Thoracic aorta (tissue), 2 donors: ENCODE results near the gene PALMD. TPM values are rescaled to one million over a fixed set of nuclear protein-coding genes. Genes with fewer than 3 reads are reported as not detected.

Experiments used
- ATAC-seq: fragments of 150-250 bp; one replicate; pipeline ENCODE4 v1.8.0; 2017; ENCODE audit warnings: low read depth; ENCODE audit not compliant: insufficient number of reproducible peaks, low FRiP score
- DNase-seq: peaks from one replicate; pipeline ENCODE4 v3.0.0-alpha.2; 2020; ENCODE audit warnings: low spot score
- H3K27ac ChIP-seq, 2 donors: fragments of 200-600 bp; sonication (generic); 1 replicate in 1 of 2; 2 replicates in 1 of 2; pipeline ENCODE4 v1.5.1; 2016; ENCODE audit warnings: mild to moderate bottlenecking in 2 of 2, moderate library complexity in 2 of 2
- H3K27me3 ChIP-seq: fragments of 200-600 bp; sonication (generic); replicated peaks from 2 replicates; pipeline ENCODE4 v1.6.0; 2016; ENCODE audit warnings: mild to moderate bottlenecking; ENCODE audit not compliant: insufficient read depth
- H3K36me3 ChIP-seq: fragments of 200-600 bp; sonication (generic); one replicate; pipeline ENCODE4 v1.5.1; 2016
- H3K4me1 ChIP-seq, 2 donors: fragments of 200-600 bp; sonication (generic); 1 replicate in 1 of 2; 2 replicates in 1 of 2; pipeline versions ENCODE4 v1.5.1 to v1.6.0; 2016; ENCODE audit warnings: low read depth in 2 of 2, mild to moderate bottlenecking in 1 of 2; ENCODE audit not compliant: control insufficient read depth in 1 of 2
- H3K4me3 ChIP-seq: fragments of 200-600 bp; sonication (generic); 2 replicates; pipeline ENCODE4 v1.5.1; 2016; ENCODE audit warnings: mild to moderate bottlenecking
- H3K9me3 ChIP-seq: fragments of 200-600 bp; sonication (generic); 2 replicates; pipeline ENCODE4 v1.5.1; 2016
- CTCF ChIP-seq: fragments of 200-600 bp; sonication (generic); IDR thresholded peaks from one replicate; pipeline ENCODE4 v1.5.1; 2019; ENCODE audit warnings: antibody characterized with exemption
- total RNA-seq, 2 donors: library from RNA; depleted of rRNA; stranded (reverse); fragments of >200 nt; gene quantifications; one replicate each; pipeline versions ENCODE4 v1.1.0 to v1.2.3, GENCODE V29; 2016

The PALMD gene
- total RNA-seq, 2 donors from 2014 or later: 23.3 to 24.1 TPM

GRCh38 chr1:99601709-99602403, 44.1 kb upstream of the PALMD start:
- Histone ChIP-seq H3K27me3 (no peaks in the 10 kb centered on the region), H3K27ac (no peak overlapping the region), H3K4me1 (peaks cover 0 to 2% of the 10 kb centered on the region in 2 donors), H3K36me3 (no peaks in the 10 kb centered on the region), H3K9me3 (no peaks in the 10 kb centered on the region), H3K4me3 (no peak overlapping the region)
- ATAC-seq: no peak
- no peak for TF ChIP-seq CTCF
- no peak for DNase-seq

GRCh38 chr1:99602404-99602969, 43.4 kb upstream of the PALMD start:
- TF ChIP-seq CTCF: no peak
- ATAC-seq (no peak), DNase-seq (no peak)
- Histone ChIP-seq H3K27ac (no peak overlapping the region), H3K4me3 (no peak overlapping the region), H3K9me3 (no peaks in the 10 kb centered on the region), H3K4me1 (peaks cover 0 to 2% of the 10 kb centered on the region in 2 donors), H3K36me3 (no peaks in the 10 kb centered on the region), H3K27me3 (no peaks in the 10 kb centered on the region)

DNA sequence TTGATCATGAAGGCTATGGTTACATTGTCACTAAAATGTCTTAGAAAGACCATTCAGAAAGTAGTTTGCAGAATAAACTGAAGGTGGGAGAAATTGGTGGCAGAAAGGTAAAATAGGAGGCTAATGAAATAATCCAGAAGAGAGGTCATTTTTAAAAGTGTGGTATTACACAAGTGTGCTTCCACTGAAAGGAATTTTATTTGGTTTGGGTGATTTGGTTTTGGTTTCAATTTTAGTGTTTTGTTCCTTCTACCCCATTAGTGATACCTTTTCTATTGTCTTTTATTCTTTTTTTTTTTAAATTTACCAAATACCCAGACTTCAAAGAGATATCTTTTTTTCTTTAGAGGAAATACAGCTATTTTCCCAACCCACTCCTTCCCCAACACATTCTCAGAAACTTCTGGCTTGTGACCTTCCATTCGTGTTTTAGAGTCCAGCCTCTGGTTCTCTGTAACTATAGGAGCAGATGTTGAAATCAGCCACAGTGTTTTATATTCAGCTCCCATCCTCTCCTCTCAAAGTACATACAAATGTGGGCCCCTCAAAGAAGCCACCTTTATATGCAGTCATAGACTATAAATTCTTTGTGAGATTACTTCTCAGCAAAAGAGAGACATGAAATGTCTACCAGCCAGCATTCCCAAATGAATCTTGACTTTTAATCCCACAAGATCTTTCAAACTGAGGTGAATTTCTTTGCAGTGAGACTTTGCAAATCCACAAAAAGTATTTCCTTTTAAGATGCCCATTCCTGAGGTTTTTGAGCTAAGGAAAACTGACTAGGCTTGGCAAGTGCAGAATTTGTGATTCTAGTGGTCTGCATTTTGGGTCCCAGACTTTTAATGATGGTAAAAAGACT, 42.0 kb upstream of the PALMD start:
- Histone ChIP-seq H3K27me3 (no peaks in the 10 kb centered on the region), H3K36me3 (no peaks in the 10 kb centered on the region), H3K27ac (no peak overlapping the region), H3K4me3 (no peak overlapping the region), H3K4me1 (peaks cover 0 to 2% of the 10 kb centered on the region in 2 donors), H3K9me3 (no peaks in the 10 kb centered on the region)
- ATAC-seq (no peak), DNase-seq (no peak)
- TF ChIP-seq CTCF: no peak

DNA sequence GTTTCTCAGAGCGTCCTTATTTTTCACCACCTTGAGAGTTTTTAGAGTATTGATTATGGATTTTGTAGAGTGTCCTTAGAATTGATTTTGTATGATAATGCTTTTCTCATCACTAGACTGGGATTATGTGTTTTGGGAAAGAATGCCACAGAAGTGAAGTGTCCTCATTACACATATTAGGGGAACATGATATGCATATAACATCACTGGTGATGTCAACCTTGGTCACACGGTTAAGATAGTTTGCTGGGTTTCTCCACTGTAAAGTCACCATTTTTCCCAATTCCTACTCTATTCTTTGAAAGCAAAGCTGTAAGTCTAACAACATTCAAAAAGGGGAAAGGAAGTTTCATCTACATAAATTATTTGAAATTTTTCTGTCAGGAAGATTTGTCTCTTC, 39.6 kb upstream of the PALMD start:
- no peak for ATAC-seq
- TF ChIP-seq CTCF: no peak
- no peaks in the 10 kb centered on the region for H3K4me1 ChIP-seq
- H3K27ac ChIP-seq: no peak overlapping the region
- H3K4me3 ChIP-seq: no peak overlapping the region
- DNase-seq: no peak
- H3K27me3 ChIP-seq: no peaks in the 10 kb centered on the region
- H3K36me3 ChIP-seq: no peaks in the 10 kb centered on the region
- H3K9me3 ChIP-seq: no peaks in the 10 kb centered on the region

DNA sequence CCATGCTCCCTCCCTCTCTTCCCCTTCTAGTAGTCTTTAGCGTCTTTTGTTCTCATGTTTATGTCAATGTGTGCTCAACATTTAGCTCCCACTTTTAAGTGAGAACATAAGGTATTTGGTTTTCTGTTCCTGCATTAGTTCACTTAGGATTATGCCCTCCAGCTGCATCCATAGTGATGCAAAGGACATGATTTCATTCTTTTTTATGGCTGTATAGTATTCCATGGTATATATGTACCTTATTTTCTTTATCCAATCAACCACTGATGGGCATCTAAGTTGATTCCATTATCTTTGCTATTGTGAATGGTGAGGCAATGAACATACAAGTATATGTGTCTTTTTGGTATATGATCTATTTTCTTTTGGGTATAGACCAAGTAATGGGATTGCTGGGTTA, 38.3 kb upstream of the PALMD start:
- H3K9me3 ChIP-seq: no peaks in the 10 kb centered on the region
- no peaks in the 10 kb centered on the region for H3K4me1 ChIP-seq
- no peak overlapping the region for H3K27ac ChIP-seq
- H3K36me3 ChIP-seq: no peaks in the 10 kb centered on the region
- no peak overlapping the region for H3K4me3 ChIP-seq
- no peak for ATAC-seq
- no peak for TF ChIP-seq CTCF
- no peaks in the 10 kb centered on the region for H3K27me3 ChIP-seq
- DNase-seq: no peak
